HepG2 (cell line): ENCODE measurements around the gene LBR. TPM values are rescaled to one million over a fixed set of nuclear protein-coding genes. Genes with fewer than 3 reads are reported as not detected.
"Not testable (repeated sequence)": the region's sequence is repeated elsewhere in the genome, so short reads cannot be mapped to it uniquely, and the experiment has no call there.

Experiments
- ATAC-seq: fragments of 200-7000 bp; cut with Tn5 transposase; 3 replicates; pipeline ENCODE4 v1.9.1; 2020; ENCODE audit warnings: mild to moderate bottlenecking, moderate library complexity
- BruUV-seq: library from RNA; stranded (reverse); fragments of 400-500 nt; replicated peaks from 2 replicates; lab custom pipeline; 2021; lab: Mats Ljungman, UMichigan
- CTCF ChIA-PET: fragments of 300-600 bp; formaldehyde crosslinking; extraction: SDS; loops from one replicate; lab custom pipeline; 2021; ENCODE audit warnings: low total read pairs, inconsistent platforms, low intra/inter-chr PET ratio; lab: Yijun Ruan, JAX
- POLR2A ChIA-PET: fragments of 350-600 bp; sonication (Branson Sonifier 250); formaldehyde crosslinking; loops from one replicate; lab custom pipeline; 2020; ENCODE audit warnings: antibody characterized with exemption, inconsistent platforms; lab: Yijun Ruan, JAX
- DNase-seq: peaks from one replicate; pipeline ENCODE4 v3.0.0-alpha.2; 2015; ENCODE audit warnings: low spot score
- FAIRE-seq: peaks from 3 replicates; lab custom pipeline; 2011; peaks lifted over from hg19 to GRCh38; lab: Jason Lieb, UNC
- H2AFZ ChIP-seq: one replicate; pipeline ENCODE4 v1.6.1; 2011; ENCODE audit warnings: low read length, inconsistent platforms
- H3K27ac ChIP-seq: fragments of 300-600 bp; 3 replicates; pipeline ENCODE4 v1.8.0; 2011; ENCODE audit warnings: mixed run types, mild to moderate bottlenecking, mixed read lengths, low read length, inconsistent platforms; ENCODE audit not compliant: insufficient read depth; ENCODE audit errors: extremely low read length
- H3K27me3 ChIP-seq, 2 experiments: fragments of 200-600 bp in 1 of 2; 2 replicates in 1 of 2; 3 replicates in 1 of 2; pipeline versions ENCODE4 v1.6.0 to v1.8.0; 2011; ENCODE audit warnings: low read length in 2 of 2, mild to moderate bottlenecking in 2 of 2, moderate library complexity in 2 of 2, inconsistent platforms in 1 of 2; ENCODE audit not compliant: insufficient read depth in 2 of 2, control insufficient read depth in 1 of 2
- H3K36me3 ChIP-seq, 2 experiments: fragments of 200-600 bp in 1 of 2; replicated peaks in 1 of 2; 2 replicates in 1 of 2; 3 replicates in 1 of 2; pipeline versions ENCODE4 v1.5.1 to v1.8.0; 2011; ENCODE audit warnings: low read length in 2 of 2, inconsistent platforms in 1 of 2; ENCODE audit not compliant: insufficient read depth in 2 of 2, control insufficient read depth in 1 of 2
- H3K4me1 ChIP-seq: 2 replicates; pipeline ENCODE4 v1.5.1; 2012; ENCODE audit warnings: low read length, inconsistent platforms; ENCODE audit not compliant: insufficient read depth
- H3K4me2 ChIP-seq: 2 replicates; pipeline ENCODE4 v1.6.0; 2011; ENCODE audit warnings: low read depth, low read length, inconsistent platforms
- H3K4me3 ChIP-seq, 3 experiments: fragments of 200-600 bp in 1 of 3; sonication (generic), shearing (Covaris generic) in 1 of 3; replicated peaks in 1 of 3; 2 replicates each; pipeline ENCODE4 v1.5.1; 2011 to 2016; ENCODE audit warnings: low read length in 3 of 3, inconsistent platforms in 2 of 3, low read depth in 2 of 3, mild to moderate bottlenecking in 2 of 3, control low read depth in 1 of 3, mixed read lengths in 1 of 3; ENCODE audit not compliant: insufficient read depth in 1 of 3
- H3K79me2 ChIP-seq: one replicate; pipeline ENCODE4 v1.6.1; 2011; ENCODE audit warnings: low read length, inconsistent platforms; ENCODE audit not compliant: insufficient read depth
- H3K9ac ChIP-seq: 2 replicates; pipeline ENCODE4 v1.6.0; 2011; ENCODE audit warnings: mild to moderate bottlenecking, low read depth, low read length, inconsistent platforms; ENCODE audit not compliant: insufficient read depth
- H3K9me3 ChIP-seq: 2 replicates; pipeline ENCODE4 v1.5.1; 2012; ENCODE audit warnings: mild to moderate bottlenecking, low read length
- H4K20me1 ChIP-seq: 2 replicates; pipeline ENCODE4 v1.6.0; 2011; ENCODE audit warnings: inconsistent platforms, mild to moderate bottlenecking, low read length, moderate library complexity; ENCODE audit not compliant: insufficient read depth
- ATF7 ChIP-seq, 2 experiments: fragments of 450-650 bp in 1 of 2; sonication (generic) in 1 of 2; formaldehyde crosslinking in 1 of 2; IDR thresholded peaks; 2 replicates each; pipeline versions ENCODE4 v1.4.0 to v1.6.1; 2016 to 2020; ENCODE audit warnings: antibody characterized with exemption in 1 of 2, mild to moderate bottlenecking in 1 of 2, missing genetic modification reagents in 1 of 2
- ZC3H4 ChIP-seq: sonication (generic); formaldehyde crosslinking; IDR thresholded peaks from 2 replicates; pipeline ENCODE4 v1.4.0; 2020; ENCODE audit warnings: missing genetic modification reagents, borderline replicate concordance
- ZFYVE20 ChIP-seq: sonication (generic); formaldehyde crosslinking; IDR thresholded peaks from 2 replicates; pipeline ENCODE4 v1.8.0; 2023; ENCODE audit warnings: low read depth, mild to moderate bottlenecking, moderate library complexity, missing genetic modification reagents, borderline replicate concordance
- WGBS: methylation state at CpG from one replicate; pipeline ENCODE4 v1.1.6; 2017; ENCODE audit warnings: low lambda C conversion rate; 5-methylcytosine and 5-hydroxymethylcytosine counted together
- in situ Hi-C: cut with HindIII; loops from 2 replicates; pipeline ENCODE4 v1.10.0; 2017; ENCODE audit warnings: low pct_unique_long_range_greater_than_20kb; ENCODE audit not compliant: extremely low pct_ligation_motif_present
- intact Hi-C: fragments of 100-400 bp; cut with micrococcal nuclease; formaldehyde crosslinking; loops from one replicate; pipeline ENCODE4 v1.10.0; 2022; ENCODE audit not compliant: unreplicated experiment
- polyA plus RNA-seq, 8 experiments: library from polyadenylated mRNA; depleted of rRNA in 3 of 8; stranded (reverse) in 7 of 8; unstranded in 1 of 8; fragments of >200 nt; fragmentation: Illumina TruSeq in 4 of 8; extraction: Trizol in 4 of 8; gene quantifications; 2 replicates each; pipeline versions ENCODE4 v1.2.1 to v1.2.3, GENCODE V29; 2011 to 2016; ENCODE audit warnings: low read depth in 4 of 8, missing spikeins in 1 of 8, mixed read lengths in 1 of 8; ENCODE audit not compliant: insufficient read depth in 1 of 8
- total RNA-seq, 5 experiments: library from RNA; depleted of rRNA; stranded (reverse); fragments of >200 nt; fragmentation: Illumina TruSeq; extraction: Trizol; gene quantifications; 2 replicates each; pipeline ENCODE4 v1.2.3, GENCODE V29; 2016; ENCODE audit warnings: low read depth in 1 of 5
- TF ChIP-seq, protein P1 (sequence below): sonication (generic); formaldehyde crosslinking; IDR thresholded peaks from 2 replicates; pipeline ENCODE4 v1.5.0; 2020; ENCODE audit warnings: missing genetic modification reagents
- TF ChIP-seq, protein P2 (sequence below): sonication (generic); formaldehyde crosslinking; IDR thresholded peaks from 2 replicates; pipeline ENCODE4 v1.4.0; 2020; ENCODE audit warnings: missing genetic modification reagents, mild to moderate bottlenecking, borderline replicate concordance

Gene LBR
- total and polyA plus RNA-seq, 2 of the 13 experiments (the other 11 are each of a cell fraction or from before 2014, with no cell fraction given) = 38.9 to 76.7 TPM

GRCh38 chr1:225388372-225388771, 39.5 kb downstream of the LBR start:
- H3K27ac ChIP-seq = no peak overlapping the region
- CTCF ChIA-PET = no interaction called here
- ATAC-seq = no peak
- H4K20me1 ChIP-seq = no peaks in the 10 kb centered on the region
- no peak overlapping the region for H3K4me2 ChIP-seq
- H3K27me3 ChIP-seq = 0 out of 5 replicates have a peak, but pooled peaks cover 0 to 2% of the 10 kb centered on the region in 2 experiments
- no peak overlapping the region for H3K9ac ChIP-seq
- FAIRE-seq = no peak
- H3K9me3 ChIP-seq = no peaks in the 10 kb centered on the region
- TF ChIP-seq ZC3H4 = no peak
- TF ChIP-seq, protein P1, sequence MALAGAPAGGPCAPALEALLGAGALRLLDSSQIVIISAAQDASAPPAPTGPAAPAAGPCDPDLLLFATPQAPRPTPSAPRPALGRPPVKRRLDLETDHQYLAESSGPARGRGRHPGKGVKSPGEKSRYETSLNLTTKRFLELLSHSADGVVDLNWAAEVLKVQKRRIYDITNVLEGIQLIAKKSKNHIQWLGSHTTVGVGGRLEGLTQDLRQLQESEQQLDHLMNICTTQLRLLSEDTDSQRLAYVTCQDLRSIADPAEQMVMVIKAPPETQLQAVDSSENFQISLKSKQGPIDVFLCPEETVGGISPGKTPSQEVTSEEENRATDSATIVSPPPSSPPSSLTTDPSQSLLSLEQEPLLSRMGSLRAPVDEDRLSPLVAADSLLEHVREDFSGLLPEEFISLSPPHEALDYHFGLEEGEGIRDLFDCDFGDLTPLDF (CRISPR knock-in tag) = no peak
- no peak for TF ChIP-seq ZFYVE20 (CRISPR knock-in tag)
- TF ChIP-seq, protein P2, sequence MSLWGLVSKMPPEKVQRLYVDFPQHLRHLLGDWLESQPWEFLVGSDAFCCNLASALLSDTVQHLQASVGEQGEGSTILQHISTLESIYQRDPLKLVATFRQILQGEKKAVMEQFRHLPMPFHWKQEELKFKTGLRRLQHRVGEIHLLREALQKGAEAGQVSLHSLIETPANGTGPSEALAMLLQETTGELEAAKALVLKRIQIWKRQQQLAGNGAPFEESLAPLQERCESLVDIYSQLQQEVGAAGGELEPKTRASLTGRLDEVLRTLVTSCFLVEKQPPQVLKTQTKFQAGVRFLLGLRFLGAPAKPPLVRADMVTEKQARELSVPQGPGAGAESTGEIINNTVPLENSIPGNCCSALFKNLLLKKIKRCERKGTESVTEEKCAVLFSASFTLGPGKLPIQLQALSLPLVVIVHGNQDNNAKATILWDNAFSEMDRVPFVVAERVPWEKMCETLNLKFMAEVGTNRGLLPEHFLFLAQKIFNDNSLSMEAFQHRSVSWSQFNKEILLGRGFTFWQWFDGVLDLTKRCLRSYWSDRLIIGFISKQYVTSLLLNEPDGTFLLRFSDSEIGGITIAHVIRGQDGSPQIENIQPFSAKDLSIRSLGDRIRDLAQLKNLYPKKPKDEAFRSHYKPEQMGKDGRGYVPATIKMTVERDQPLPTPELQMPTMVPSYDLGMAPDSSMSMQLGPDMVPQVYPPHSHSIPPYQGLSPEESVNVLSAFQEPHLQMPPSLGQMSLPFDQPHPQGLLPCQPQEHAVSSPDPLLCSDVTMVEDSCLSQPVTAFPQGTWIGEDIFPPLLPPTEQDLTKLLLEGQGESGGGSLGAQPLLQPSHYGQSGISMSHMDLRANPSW (CRISPR knock-in tag) = no peak
- peak; percentile 35 for TF ChIP-seq ATF7 (IDR thresholded peaks at IDR 0.05)
- no peak for TF ChIP-seq ATF7 (CRISPR knock-in tag; IDR thresholded peaks at IDR 0.05)
- TF ChIP-seq, all 625 proteins: peak for 1
- BruUV-seq = no TSS peak
- no peaks in the 10 kb centered on the region for H3K79me2 ChIP-seq
- H3K36me3 ChIP-seq = no peaks in the 10 kb centered on the region
- WGBS = 67% methylated on average over 4 of the region's 4 CpGs
- in situ Hi-C loops = no loop called here
- H2AFZ ChIP-seq = no peak overlapping the region
- H3K4me3 ChIP-seq = no peak overlapping the region
- POLR2A ChIA-PET = no interaction called here
- intact Hi-C loops = no loop called here
- H3K4me1 ChIP-seq = no peaks in the 10 kb centered on the region
- DNase-seq = no peak

DNA sequence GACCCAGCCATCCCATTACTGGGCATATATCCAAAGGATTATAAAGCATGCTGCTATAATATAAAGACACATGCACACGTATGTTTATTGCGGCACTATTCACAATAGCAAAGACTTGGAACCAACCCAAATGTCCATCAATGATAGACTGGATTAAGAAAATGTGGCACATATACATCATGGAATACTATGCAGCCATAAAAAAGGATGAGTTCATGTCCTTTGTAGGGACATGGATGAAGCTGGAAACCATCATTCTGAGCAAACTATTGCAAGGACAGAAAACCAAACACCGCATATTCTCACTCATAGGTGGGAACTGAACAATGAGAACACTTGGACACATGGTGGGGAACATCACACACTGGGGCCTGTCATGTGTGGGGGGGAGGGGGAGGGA, 41.0 kb downstream of the LBR start:
- BruUV-seq, intact Hi-C loops: not testable (repeated sequence)
- WGBS = 94% methylated on average over 3 of the region's 3 CpGs

More for the DNA sequence above, 41.0 kb downstream of the LBR start:
- DNase-seq, in situ Hi-C loops, H3K9ac ChIP-seq, POLR2A ChIA-PET, H3K27ac ChIP-seq, H3K4me3 ChIP-seq, FAIRE-seq, H3K27me3 ChIP-seq, H3K4me1 ChIP-seq, ATAC-seq, CTCF ChIA-PET, H3K9me3 ChIP-seq, H3K36me3 ChIP-seq, H3K79me2 ChIP-seq, H4K20me1 ChIP-seq, H3K4me2 ChIP-seq, H2AFZ ChIP-seq: not testable (repeated sequence)
